GM03348 (cell line): ENCODE measurements around the gene GLIPR2.

ENCODE experiments used
- DNase-seq: peaks from one replicate; pipeline ENCODE4 v3.0.0; 2012; ENCODE audit warnings: low spot score

GLIPR2 gene

GRCh38 chr9:36194326-36195000, 57.9 kb downstream of the GLIPR2 start:
- no peak for DNase-seq

GRCh38 chr9:36204906-36205547, 68.5 kb downstream of the GLIPR2 start:
- DNase-seq: no peak

GRCh38 chr9:36207016-36207415, 70.5 kb downstream of the GLIPR2 start:
- DNase-seq: no peak

GRCh38 chr9:36207546-36208012, 71.0 kb downstream of the GLIPR2 start:
- DNase-seq: peak; percentile 48

- peak; percentile 62 for DNase-seq
Observed at GRCh38 chr9:36208521-36209253, 72.2 kb downstream of the GLIPR2 start.

GRCh38 chr9:36210722-36211121, 74.2 kb downstream of the GLIPR2 start:
- no peak for DNase-seq

GRCh38 chr9:36211510-36211909, 75.0 kb downstream of the GLIPR2 start:
- no peak for DNase-seq

GRCh38 chr9:36213387-36213786, 76.9 kb downstream of the GLIPR2 start:
- DNase-seq: no peak
